Breast epithelium (tissue), 4 donors: ENCODE data around the gene TOB2. TPM values are rescaled to one million over a fixed set of nuclear protein-coding genes. Genes with fewer than 3 reads are reported as not detected.
A peak's percentile ranks its signal among the peaks of the same experiment; 100 is the strongest.

Source experiments
- DNase-seq, 2 donors: peaks; one replicate each; pipeline ENCODE4 v3.0.0-alpha.2; 2019; ENCODE audit warnings: low spot score in 2 of 2
- H3K27ac ChIP-seq, 2 donors: fragments of 200-600 bp; sonication (generic) in 1 of 2; one replicate each; pipeline ENCODE4 v1.5.1; 2016 to 2019; ENCODE audit warnings: mild to moderate bottlenecking in 1 of 2
- H3K27me3 ChIP-seq, 2 donors: fragments of 200-600 bp; sonication (generic) in 1 of 2; one replicate each; pipeline versions ENCODE4 v1.5.1 to v1.6.0; 2017 to 2019; ENCODE audit warnings: control low read depth in 1 of 2, mild to moderate bottlenecking in 1 of 2
- H3K36me3 ChIP-seq: fragments of 200-600 bp; one replicate; pipeline ENCODE4 v1.5.1; 2019
- H3K4me1 ChIP-seq, 2 donors: fragments of 200-600 bp; sonication (generic); one replicate each; pipeline ENCODE4 v1.5.1; 2016 to 2019; ENCODE audit warnings: control low read depth in 1 of 2
- H3K4me3 ChIP-seq, 3 donors: fragments of 200-600 bp; sonication (generic); 1 replicate in 2 of 3; 2 replicates in 1 of 3; pipeline ENCODE4 v1.5.1; 2016 to 2019; ENCODE audit warnings: mild to moderate bottlenecking in 3 of 3, moderate library complexity in 2 of 3
- H3K9me3 ChIP-seq, 2 donors: fragments of 200-600 bp; sonication (generic) in 1 of 2; one replicate each; pipeline ENCODE4 v1.5.1; 2016 to 2019; ENCODE audit warnings: control low read depth in 1 of 2
- POLR2A ChIP-seq: fragments of 450-650 bp; IDR thresholded peaks from one replicate; pipeline ENCODE4 v1.6.1; 2016; ENCODE audit warnings: antibody characterized with exemption, mild to moderate bottlenecking, moderate library complexity
- POLR2AphosphoS5 ChIP-seq, 3 donors: sonication (generic); formaldehyde crosslinking; IDR thresholded peaks; one replicate each; pipeline ENCODE4 v1.6.1; 2017; ENCODE audit warnings: antibody characterized with exemption in 3 of 3
- intact Hi-C: fragments of 100-400 bp; cut with DNase I; formaldehyde crosslinking; loops from one replicate; pipeline ENCODE4 v1.15.1; 2023; ENCODE audit warnings: low total_unique reads
- total RNA-seq, 3 donors: library from RNA; depleted of rRNA; stranded (reverse); fragments of >200 nt; gene quantifications; one replicate each; pipeline ENCODE4 v1.1.0, GENCODE V29; 2016
- TF ChIP-seq, protein P1 (sequence below), 3 donors: fragments of 450-650 bp; IDR thresholded peaks; one replicate each; pipeline ENCODE4 v1.5.1; 2016 to 2017; ENCODE audit warnings: antibody characterized with exemption in 3 of 3, mild to moderate bottlenecking in 3 of 3, moderate library complexity in 3 of 3

TOB2 gene
- total RNA-seq, 3 donors from 2014 or later, result 28.8 to 61.9 (median 45.8) TPM

DNA sequence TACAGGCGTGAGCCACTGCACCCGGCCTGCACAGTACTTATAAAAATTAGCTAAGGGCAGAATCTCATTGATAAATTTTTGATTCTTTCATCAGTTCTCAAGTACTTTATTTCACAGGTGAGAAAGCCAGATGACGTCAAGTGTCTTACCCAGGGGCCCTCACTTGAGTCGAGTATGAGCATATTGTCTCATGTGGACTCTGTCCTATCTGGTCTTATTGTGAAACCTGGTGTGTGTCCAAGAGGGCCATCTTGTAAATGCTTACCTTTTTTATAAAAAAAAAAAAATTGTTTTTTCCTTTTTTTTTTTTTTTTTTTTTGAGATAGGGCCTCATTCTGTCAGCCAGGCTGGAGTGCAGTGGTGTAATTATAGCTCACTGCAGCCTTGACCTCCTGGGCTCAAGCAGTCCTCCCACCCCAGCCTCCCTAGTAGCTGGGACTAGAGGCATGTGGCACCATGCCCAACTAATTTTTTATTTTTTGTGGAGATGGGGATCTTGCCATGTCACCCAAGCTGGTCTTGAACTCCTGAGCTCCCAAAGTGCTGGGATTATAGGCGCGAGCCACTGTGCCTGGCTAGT, 28.4 kb upstream of the TOB2 start:
- H3K36me3 ChIP-seq, result no peaks in the 10 kb centered on the region
- DNase-seq, result no peak
- intact Hi-C loops, result loop anchor here (5.0 kb wide), 1 partner anchor 1692 kb away; no protein-coding TSS in a partner anchor
- H3K27ac ChIP-seq, result no peak overlapping the region
- H3K4me3 ChIP-seq, result no peak overlapping the region
- TF ChIP-seq POLR2A (no peak), POLR2AphosphoS5 (IDR thresholded peaks at IDR 0.05) (no peak)
- TF ChIP-seq, protein P1, sequence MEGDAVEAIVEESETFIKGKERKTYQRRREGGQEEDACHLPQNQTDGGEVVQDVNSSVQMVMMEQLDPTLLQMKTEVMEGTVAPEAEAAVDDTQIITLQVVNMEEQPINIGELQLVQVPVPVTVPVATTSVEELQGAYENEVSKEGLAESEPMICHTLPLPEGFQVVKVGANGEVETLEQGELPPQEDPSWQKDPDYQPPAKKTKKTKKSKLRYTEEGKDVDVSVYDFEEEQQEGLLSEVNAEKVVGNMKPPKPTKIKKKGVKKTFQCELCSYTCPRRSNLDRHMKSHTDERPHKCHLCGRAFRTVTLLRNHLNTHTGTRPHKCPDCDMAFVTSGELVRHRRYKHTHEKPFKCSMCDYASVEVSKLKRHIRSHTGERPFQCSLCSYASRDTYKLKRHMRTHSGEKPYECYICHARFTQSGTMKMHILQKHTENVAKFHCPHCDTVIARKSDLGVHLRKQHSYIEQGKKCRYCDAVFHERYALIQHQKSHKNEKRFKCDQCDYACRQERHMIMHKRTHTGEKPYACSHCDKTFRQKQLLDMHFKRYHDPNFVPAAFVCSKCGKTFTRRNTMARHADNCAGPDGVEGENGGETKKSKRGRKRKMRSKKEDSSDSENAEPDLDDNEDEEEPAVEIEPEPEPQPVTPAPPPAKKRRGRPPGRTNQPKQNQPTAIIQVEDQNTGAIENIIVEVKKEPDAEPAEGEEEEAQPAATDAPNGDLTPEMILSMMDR (IDR thresholded peaks at IDR 0.05), result no peak
- peaks cover 0 to 10% of the 10 kb centered on the region in 2 donors for H3K4me1 ChIP-seq
- no peaks in the 10 kb centered on the region for H3K9me3 ChIP-seq
- no peaks in the 10 kb centered on the region for H3K27me3 ChIP-seq

GRCh38 chr22:41471568-41471967, 25.0 kb upstream of the TOB2 start:
- intact Hi-C loops, result no loop called here
- H3K27me3 ChIP-seq, result no peaks in the 10 kb centered on the region
- no peaks in the 10 kb centered on the region for H3K36me3 ChIP-seq
- no peaks in the 10 kb centered on the region for H3K9me3 ChIP-seq
- TF ChIP-seq POLR2A, result no peak
- TF ChIP-seq POLR2AphosphoS5 (IDR thresholded peaks at IDR 0.05), result no peak
- TF ChIP-seq, protein P1 (IDR thresholded peaks at IDR 0.05), result no peak
- no peak overlapping the region for H3K4me3 ChIP-seq
- DNase-seq, result no peak
- H3K4me1 ChIP-seq, result peaks cover 0 to 9% of the 10 kb centered on the region in 2 donors
- no peak overlapping the region for H3K27ac ChIP-seq

- Histone ChIP-seq H3K4me3 (no peak overlapping the region), H3K4me1 (peaks cover 0 to 9% of the 10 kb centered on the region in 2 donors), H3K9me3 (no peaks in the 10 kb centered on the region), H3K36me3 (peaks cover 4% of the 10 kb centered on the region), H3K27me3 (no peaks in the 10 kb centered on the region), H3K27ac (no peak overlapping the region)
- TF ChIP-seq POLR2A, result no peak
- TF ChIP-seq POLR2AphosphoS5 (IDR thresholded peaks at IDR 0.05), result no peak
- TF ChIP-seq, protein P1 (IDR thresholded peaks at IDR 0.05), result no peak
- intact Hi-C loops, result no loop called here
- DNase-seq, result no peak
These were observed 24.3 kb upstream of the TOB2 start for GRCh38 chr22:41470886-41471285.

GRCh38 chr22:41469218-41469851, 22.7 kb upstream of the TOB2 start:
- Histone ChIP-seq H3K9me3 (no peaks in the 10 kb centered on the region), H3K36me3 (peaks cover 4% of the 10 kb centered on the region), H3K4me1 (peaks cover 0 to 9% of the 10 kb centered on the region in 2 donors), H3K27me3 (no peaks in the 10 kb centered on the region), H3K4me3 (peak overlapping the region; percentile 98 to 100 (median 98)), H3K27ac (peak overlapping the region; percentile 96 to 97)
- intact Hi-C loops, result no loop called here
- TF ChIP-seq, protein P1 (IDR thresholded peaks at IDR 0.05), result no peak
- TF ChIP-seq POLR2AphosphoS5 (IDR thresholded peaks at IDR 0.05) (no peak), POLR2A (no peak)
- no peak for DNase-seq
